GM21529 (cell line): ENCODE data around the gene ANKS1B.
A peak's percentile ranks its signal among the peaks of the same experiment; 100 is the strongest.
"Not testable (repeated sequence)": the region's sequence is repeated elsewhere in the genome, so short reads cannot be mapped to it uniquely, and the experiment has no call there.

Source experiments
- ATAC-seq: cut with Tn5 transposase; IDR thresholded peaks from one replicate; pipeline ENCODE4 v1.9.1; 2021; ENCODE audit not compliant: unreplicated experiment

Gene ANKS1B

DNA sequence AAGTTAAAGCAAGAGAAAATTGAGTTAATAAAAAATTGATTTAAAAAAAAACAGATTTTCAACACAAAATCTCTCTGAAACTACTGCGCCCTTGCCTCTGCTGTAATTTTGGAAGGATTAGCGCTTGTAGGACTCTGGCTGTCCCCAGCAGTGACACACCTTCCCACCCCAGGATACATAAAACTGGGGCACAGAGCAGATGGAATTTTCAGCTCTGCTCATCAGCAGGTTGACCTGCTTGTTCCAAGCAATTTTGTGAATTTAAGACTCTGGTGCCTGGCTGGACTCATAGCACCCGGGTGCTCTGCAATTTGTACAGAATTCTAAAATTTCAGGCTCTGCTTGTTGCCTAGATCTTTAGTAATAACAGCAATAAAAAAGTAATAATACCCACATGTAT lies 595.0 kb downstream of the ANKS1B start:
- no peak for ATAC-seq

DNA sequence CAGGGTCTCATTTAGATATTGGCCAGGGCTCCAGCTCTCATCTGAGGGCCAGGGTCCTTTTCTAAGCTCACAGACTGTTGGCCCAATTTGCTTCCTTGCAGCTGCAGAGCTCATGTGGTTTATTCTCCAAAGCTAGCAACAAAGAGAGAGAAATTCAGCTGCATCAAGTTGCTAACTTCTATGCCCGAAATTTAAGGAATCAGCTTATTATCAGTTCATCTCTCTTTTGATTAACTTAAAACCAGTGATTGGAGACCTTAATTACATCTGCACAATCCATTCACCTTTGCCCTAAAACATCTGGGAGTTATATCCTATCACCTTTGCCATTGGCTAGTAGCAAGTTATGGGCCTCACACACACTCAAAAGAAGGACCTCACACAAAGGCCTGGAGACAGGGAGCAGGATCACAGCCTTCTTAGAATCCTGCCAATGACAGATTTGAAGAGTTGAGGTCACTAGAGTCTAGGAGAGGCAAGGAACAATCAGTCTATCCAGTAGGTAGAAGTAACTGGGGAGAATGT lies 596.0 kb downstream of the ANKS1B start:
- ATAC-seq: no peak

DNA sequence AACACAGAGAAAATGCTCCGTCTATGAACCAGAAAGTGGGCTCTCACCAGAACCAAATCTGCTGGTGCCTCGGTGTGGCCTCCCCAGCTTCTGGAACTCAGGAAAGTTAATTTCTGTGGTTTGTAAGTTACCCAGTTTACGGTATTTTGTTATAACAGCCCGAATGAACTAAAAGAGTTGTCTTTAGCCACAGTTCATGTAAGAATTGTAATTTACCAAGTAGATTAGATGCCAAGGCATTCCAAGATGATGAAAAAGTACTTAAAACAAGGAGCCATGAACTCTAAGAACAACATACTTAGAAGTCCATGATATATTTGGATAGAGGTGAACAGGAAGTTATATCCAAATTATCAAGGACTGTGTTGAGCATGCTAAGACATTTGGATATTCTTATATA lies 597.1 kb downstream of the ANKS1B start:
- no peak for ATAC-seq

DNA sequence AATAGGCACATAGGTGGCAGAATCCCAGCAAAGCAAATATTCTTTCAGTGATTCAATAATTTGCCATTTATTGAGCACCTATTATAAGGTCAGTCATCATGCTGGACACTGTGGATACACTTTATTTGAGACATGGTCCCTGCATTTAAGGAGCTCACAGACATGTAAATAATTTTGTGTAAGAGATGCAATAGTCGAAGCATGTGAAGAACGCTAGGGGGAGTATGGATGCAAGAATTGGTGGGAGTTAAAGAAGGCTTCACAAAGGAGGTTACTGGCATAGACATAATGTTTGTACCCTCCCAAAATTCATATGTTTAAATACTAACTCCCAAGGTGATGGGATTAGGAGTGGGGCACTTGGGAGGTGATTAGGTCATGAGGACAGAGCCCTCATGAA lies 597.8 kb downstream of the ANKS1B start:
- peak; percentile 42 for ATAC-seq

DNA sequence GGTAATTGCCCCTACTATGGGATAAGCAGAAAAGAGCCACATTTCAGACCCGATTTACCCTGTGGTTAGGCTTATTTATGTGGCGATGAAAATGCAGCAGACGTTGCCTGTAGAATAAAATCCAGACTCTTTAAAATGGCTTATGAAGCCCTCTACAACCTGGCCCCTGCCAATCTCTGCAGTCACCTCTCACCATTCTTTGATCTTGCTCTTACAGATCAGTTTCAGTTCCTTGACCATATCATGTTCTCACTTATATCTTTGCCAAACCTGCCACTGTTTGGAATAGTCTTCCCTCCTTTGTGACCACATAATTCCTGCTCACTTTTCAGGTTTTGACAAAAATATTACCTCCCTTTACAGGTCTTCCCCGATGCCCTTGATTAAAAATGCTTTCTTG lies 601.5 kb downstream of the ANKS1B start:
- no peak for ATAC-seq

DNA sequence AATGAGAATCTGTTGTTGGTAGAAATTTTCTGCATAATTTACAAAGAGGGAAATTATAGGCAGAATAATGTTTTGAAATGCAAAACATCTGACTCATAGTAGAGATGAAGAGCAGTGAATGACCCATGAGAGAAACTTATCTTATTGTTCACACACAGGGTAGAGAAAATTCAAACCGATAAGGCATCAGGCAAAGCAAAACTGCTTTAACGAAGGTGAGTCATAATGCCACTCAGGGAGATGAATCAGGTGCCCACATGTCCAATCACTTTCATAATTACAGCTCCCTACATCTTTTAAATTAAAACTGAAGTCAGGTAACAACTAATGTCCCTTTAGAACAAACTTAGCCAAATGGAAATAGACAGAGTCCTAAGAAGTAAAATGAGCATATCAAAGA lies 602.7 kb downstream of the ANKS1B start:
- ATAC-seq: peak; percentile 88

DNA sequence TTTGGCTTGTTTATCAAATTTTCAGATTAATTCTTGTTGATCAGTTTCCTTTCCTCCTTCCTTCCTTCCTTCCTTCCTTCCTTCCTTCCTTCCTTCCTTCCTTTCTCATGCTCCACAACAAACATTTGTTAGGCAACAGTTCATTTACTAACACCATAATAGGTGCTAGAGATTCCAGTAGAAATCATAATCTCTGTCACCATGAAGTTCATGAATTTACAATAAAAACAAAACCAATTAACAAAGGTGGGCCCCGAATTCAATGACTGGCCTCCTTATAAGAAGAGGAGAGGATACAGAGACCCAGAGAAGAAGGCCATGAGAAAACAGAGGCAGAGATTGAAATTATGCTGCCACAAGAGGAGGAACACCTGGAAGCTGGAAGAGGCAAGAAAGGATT lies 604.0 kb downstream of the ANKS1B start:
- no peak for ATAC-seq

DNA sequence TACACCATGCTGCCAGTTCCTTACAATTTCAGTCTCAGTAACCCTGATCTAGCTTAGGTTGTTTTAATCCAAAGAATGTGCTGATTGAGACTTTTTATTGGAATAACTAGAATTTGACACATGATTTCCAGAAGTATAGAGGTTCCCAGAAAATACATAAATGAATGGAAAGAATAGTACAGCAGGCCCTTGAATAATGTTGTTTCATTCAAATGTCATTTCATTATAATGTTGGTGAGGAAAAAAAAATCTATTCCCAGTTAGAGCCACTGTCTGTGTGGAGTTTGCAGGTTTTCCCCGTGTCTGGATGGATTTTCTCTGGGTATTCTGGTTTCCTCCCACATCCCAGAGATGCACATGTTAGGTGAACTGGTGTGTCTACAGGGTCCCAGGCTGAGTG lies 610.7 kb downstream of the ANKS1B start:
- ATAC-seq: no peak

DNA sequence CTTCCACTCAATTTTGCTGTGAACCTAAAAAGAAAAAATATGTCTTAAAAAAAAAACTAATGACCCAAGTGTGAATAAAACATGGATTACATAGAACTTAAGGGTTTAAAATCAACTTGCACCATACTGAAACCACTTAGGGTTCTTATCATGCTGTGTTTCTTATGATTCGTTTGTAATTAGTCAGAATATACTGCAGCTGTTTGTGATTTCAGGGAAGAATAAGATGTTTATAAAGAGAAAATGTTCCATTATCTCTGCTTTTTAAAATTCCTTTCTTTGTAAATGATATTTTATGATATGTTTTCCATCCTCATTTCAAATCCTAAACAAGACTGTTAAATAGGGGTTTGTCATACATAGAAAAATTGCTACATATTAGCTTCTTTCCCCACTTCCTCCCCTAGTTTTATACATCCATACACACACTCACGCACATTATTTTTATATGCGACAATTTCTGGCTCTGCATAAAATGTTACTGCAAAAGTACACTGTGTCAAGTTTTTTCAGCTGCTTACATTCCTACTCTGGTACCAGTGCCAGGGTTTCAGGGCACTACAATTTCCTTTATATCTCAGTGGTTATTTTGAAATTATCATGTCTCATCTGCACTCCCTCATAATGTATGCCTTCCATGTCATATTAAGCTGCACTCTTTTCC lies 612.3 kb downstream of the ANKS1B start:
- no peak for ATAC-seq

DNA sequence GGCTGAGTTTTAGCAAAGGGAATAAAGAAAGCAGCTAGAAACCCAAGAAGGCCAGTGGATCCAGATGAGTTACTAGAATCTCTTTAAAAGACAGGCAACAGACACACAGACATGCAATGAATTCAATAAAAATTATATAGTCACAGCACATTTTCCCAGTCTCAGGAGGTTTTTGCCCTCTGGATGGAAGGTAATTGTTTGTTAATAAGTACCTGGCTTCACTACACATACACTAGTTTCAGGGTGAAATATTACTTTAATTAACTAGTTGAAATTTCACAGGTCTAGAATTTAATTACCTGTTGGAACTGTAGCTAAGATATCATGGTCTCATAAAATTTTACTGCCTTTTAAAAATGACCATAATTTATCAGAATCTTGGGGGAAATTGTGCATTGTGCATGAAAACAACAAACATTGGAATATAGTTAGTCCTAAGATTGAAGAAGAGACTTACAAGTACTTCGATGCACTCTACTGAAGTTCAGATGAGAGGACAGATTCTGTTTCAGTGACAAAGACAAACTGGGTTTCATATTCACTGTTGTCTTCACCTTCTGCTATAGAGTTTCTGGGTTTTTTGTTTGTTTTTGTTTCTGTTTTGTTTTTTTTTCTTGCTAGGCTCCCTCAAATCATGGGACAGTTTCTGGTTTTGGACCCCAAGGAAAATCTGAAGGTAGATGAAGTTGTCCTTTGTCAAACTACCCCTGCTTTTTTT lies 614.2 kb downstream of the ANKS1B start:
- no peak for ATAC-seq

DNA sequence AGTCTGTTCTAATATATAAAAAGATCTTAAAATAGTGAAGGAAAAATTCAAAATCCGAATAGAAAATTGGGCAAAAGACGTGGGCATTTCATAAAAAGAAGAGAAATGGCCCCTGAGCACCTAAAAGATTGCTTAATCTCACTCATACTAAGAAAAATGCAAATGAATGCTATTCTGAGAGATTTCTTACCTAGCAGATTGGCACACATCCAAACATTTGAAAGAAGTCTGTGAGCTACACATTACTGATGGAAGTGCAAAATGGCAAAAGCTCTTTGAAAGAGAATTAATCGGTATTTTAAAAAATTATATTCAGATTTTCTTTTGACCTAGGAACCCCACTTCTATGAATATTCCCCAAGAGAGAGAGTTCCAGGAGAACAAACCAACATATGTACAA lies 617.6 kb downstream of the ANKS1B start:
- ATAC-seq: no peak

DNA sequence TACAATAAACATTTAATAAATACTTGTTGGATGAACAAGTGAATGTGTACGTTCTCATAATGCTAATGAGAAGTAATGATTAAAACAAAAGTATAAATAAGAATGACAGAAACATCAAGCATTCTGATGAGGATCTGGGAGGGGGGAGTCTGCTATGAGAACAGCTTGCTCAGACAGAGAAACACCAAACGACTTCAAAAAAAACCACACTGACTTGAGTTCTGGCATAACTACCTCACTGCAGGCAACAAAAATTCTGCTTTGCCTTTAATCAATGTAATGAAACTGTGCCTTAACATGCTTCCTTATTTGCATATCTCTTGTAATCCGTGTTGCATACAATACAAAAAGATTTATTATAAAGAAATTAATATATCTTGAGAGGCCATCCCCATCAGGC lies 632.5 kb downstream of the ANKS1B start:
- ATAC-seq: no peak

DNA sequence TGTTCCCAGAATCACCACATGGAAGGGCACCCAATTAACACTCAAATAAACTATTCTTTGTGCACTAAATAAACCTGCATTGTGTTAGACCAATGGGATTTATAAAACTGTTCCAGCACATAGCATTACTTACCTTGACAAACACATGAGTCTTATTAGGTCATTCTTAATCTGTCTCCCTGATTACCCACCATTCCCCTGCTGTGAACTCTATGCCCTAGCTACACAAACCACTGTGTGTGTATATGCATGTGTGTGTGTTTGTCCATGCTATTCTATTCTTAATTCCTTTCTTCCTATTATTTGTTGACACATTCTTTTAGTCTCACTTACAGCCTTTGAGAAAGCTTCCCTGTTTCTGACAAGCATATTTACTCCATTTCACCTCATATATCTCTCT lies 640.8 kb downstream of the ANKS1B start:
- no peak for ATAC-seq

DNA sequence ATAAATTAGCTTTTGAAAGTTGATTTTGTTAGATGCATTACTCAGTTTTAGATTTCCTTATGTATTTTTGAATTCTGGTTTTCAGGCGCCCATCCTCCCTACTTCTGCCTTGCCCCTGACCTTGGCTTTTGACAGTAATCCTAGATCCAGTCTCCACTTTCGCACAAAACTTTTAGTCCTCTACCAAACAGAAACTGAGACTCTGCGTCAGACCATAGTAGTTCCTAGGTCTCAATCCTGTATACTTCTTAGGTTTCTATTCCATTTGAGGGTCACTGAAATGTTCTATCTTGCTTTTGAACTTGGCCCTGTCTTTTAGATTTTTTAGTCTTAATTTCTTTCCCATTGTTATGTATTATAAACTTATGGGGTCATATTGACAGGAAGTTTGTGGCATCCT lies 645.1 kb downstream of the ANKS1B start:
- ATAC-seq: no peak

DNA sequence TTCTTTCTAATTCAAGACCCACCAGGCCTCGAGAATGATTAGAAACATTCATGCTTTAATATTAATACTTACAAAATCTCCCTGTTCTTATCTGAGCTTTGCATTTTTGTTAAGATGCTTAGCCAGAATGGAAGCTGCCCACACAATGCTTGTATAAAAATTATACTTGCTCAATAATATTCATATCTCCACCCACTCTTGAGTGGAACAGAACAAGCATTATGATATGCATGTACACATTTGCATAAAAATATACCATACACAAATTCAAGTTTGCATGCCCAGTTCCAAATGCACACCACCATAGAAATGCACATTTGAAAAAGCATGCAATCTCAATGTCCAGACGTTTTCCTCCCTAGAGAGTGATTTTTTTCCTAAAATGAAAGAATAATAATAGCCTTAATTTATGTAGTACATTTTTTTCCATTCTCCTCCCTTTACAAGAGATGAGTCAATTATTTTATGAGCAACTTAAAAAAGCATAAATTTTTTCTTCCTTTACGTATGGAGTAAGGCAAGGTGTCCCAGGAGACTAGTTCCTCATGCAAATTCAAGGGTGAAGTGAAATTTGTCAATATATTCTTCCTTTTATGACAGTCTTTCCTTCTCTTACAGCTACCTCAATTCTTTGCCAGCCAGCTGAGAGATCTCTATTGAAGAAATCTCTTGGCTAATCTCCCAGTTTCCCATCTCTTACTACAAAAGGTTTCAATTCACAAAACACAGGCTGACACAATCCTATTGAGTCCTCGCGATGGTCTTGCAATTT lies 650.3 kb downstream of the ANKS1B start:
- ATAC-seq: no peak

DNA sequence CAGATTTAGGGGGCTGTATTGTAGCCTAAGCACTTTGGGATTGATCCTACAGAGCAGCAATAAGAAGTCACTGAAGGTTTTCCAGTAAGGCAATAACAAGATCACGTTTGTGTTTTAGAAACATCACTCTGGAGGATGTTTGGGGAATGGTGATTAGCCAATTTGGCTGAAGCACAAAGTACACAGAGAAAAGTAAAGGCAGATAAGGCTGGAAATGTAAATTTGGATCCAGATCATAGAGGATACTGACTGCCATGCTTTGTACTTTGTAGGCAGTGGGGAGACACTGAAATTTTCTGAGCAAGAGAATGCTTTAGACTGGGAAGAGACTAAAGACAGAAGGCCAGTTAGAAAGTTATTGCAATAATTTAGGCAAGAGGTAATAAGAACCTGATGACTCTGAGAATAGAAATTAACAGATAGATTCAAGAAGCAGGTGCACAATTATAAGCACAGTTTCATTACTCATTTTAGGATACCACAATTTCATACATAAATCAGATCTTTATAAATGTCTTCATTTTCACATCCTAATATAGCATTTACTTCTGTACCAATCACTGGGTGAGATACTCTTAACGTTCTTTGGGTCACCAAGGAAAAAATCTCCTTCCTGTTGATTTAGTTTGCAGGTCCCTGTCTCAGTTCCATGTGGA lies 651.7 kb downstream of the ANKS1B start:
- no peak for ATAC-seq

DNA sequence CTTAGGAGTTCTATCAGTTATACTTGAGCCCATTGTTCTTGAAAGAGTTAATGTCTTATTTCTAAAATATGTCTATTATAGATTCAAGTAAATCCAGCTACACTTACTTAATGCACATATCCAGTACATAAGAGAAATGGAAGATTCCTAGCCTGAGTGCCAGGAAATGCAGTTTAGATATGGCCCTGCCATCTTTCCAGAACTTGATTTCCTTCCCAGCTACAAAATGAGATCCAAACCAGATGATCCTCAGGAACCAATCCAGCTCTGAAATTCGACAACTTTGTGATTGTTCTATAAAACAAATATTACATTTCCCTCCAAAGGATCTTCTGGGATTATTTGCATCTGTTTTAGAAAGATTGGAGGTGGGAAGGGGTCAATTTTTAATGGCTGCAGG lies 654.5 kb downstream of the ANKS1B start:
- no peak for ATAC-seq

DNA sequence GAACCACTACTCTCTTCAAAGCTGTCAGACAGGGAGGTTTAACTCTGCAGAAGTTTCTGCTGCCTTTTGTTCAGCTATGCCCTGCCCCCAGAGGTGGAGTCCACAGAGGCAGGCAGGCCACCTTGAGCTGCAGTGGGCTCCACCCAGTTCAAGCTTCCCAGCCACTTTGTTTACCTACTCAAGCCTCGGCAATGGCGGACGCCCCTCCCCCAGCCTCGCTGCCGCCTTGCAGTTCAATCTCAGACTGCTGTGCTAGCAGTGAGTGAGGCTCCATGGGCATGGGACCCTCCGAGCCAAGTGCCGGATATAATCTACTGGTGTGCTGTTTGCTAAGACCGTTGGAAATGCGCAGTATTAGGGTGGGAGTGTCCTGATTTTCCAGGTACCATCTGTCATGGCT lies 663.5 kb downstream of the ANKS1B start:
- not testable (repeated sequence) for ATAC-seq

DNA sequence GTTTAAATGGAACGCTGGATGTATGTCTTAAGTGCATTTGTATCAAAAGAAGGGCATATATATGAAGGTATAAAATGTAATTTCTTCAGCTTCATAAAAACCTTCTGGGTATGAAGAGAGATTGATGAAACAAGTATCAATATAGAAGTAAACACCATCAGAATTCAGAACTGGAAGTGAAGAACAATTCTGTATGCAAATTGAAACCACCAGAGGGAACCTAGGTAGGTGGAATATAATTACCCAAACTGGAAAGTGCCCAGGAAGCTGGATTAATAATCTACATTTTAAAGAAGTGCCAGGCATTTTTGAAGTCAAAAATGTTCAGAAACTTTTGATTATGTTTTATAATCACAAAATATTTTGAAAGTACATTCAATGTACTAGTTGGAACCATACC lies 673.4 kb downstream of the ANKS1B start:
- no peak for ATAC-seq

DNA sequence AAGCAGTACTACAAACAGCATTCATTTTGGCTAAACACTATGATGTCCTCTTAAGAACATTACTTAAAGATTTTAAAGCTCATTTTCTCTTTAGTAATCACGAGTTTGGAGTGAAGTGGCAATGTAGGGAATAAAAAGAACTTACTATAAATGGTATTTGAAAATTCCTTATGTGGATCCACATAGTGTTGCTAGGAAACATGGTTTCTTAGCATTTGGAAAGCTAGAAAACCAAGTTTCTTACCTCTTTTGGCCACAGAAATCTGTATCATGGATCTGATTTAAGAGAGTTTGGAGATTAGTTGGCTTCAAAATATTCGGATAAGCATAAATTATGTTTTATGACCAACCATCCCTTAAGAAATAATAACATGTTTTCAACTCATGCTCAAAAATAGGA lies 674.9 kb downstream of the ANKS1B start:
- ATAC-seq: no peak

DNA sequence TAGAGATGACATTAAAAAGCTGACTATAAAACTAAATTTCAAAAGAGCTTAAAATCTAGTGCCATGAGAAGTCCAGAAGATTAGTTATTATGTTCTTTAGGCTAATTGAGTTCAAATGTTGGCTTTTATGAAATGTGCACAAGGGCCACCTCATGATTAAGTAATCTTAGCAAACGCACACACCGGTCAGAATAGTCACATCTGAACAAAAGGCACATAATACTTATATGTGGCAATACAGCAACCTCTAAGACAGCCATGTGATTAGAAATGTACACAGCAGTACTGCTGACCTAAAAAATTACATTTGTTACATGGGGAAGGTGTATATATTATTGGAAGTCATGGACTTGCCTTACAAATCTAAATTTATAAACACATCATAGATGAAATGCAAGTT lies 681.9 kb downstream of the ANKS1B start:
- ATAC-seq: no peak
